ENCODE results near the gene C16orf92.

DNA sequence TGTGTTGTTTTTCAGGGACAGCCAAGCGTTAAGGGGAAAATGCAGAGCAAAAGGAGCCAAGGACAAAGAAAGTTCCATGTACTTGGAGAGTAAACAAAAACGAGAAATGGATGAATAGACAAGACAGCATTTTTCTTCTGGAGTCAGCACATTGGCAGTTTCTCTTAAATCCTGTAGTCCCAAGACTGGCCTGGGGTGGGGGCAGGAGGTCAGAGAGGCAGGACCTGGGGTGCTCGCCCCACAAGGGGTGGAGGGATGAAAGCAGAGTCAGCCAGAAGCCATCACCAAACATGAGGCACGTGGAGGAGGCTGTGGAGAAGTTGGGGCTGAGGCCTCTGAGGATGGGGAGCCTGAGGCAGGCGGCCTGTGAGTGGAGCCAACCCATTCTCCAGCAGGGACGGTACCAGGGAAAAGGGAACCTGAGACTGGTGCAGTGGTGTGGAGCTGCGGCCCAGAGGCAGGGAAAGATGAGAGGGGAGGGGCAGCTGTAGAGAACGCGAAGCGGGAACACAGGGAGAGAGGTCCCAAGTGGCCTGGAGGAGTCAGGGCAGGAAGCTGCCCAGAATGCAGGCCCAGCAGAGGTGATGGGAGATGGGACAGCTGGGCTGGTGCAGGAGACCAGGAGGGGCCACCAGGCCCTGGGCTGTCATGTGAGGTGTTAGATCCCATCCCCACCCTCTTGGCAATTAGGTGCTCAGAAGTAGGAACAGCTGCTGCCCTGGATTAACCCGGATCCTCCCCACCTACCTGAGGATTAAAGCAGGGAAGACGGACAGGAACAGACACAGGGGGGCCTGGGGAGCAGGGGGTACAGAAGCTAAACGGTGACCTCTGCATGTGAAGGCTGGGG is 4.8 kb downstream of the C16orf92 start:
- TF ChIP-seq SUZ12 (IDR thresholded peaks at IDR 0.05; ENCODE audit: extremely low read depth, insufficient read depth, insufficient read length) (no peak), ZNF274 (IDR thresholded peaks at IDR 0.05; ENCODE audit: low read depth, low read length) (no peak), YY1 (IDR thresholded peaks at IDR 0.05; ENCODE audit: insufficient read depth, insufficient read length) (no peak)
